Thyroid gland (tissue), 4 donors: Measurements from ENCODE around the gene ASB15. TPM values are rescaled to one million over a fixed set of nuclear protein-coding genes. Genes with fewer than 3 reads are reported as not detected.

ENCODE experiments used
- DNase-seq, 2 donors: peaks; one replicate each; pipeline ENCODE4 v3.0.0-alpha.2; 2019
- H3K27ac ChIP-seq, 3 donors: fragments of 200-600 bp; sonication (generic); 1 replicate in 2 of 3; 2 replicates in 1 of 3; pipeline ENCODE4 v1.5.1; 2016 to 2019; ENCODE audit warnings: mild to moderate bottlenecking in 1 of 3, moderate library complexity in 1 of 3
- H3K27me3 ChIP-seq: fragments of 200-600 bp; sonication (generic); one replicate; pipeline ENCODE4 v1.5.1; 2019
- H3K36me3 ChIP-seq, 2 donors: fragments of 200-600 bp; sonication (generic); one replicate each; pipeline ENCODE4 v1.5.1; 2016 to 2019
- H3K4me1 ChIP-seq, 2 donors: fragments of 200-600 bp; sonication (generic); one replicate each; pipeline ENCODE4 v1.5.1; 2017 to 2019
- H3K4me3 ChIP-seq, 3 donors: fragments of 200-600 bp; sonication (generic); replicated peaks in 1 of 3; 1 replicate in 2 of 3; 2 replicates in 1 of 3; pipeline ENCODE4 v1.5.1; 2016; ENCODE audit warnings: mild to moderate bottlenecking in 1 of 3
- H3K9me3 ChIP-seq: fragments of 200-600 bp; sonication (generic); one replicate; pipeline ENCODE4 v1.5.1; 2017
- POLR2A ChIP-seq, 2 donors: fragments of 450-650 bp; IDR thresholded peaks; one replicate each; pipeline ENCODE4 v1.6.1; 2017; ENCODE audit warnings: antibody characterized with exemption in 2 of 2, mild to moderate bottlenecking in 2 of 2, moderate library complexity in 1 of 2
- WGBS, 2 donors: methylation state at CpG; one replicate each; pipeline ENCODE4 v1.1.5; 2017; 5-methylcytosine and 5-hydroxymethylcytosine counted together
- intact Hi-C: fragments of 100-400 bp; cut with DNase I; formaldehyde crosslinking; loops from one replicate; pipeline ENCODE4 v1.15.1; 2023
- total RNA-seq, 4 donors: library from RNA; depleted of rRNA; stranded (reverse); fragments of >200 nt; gene quantifications; one replicate each; pipeline ENCODE4 v1.2.3, GENCODE V29; 2016
- TF ChIP-seq, protein P1 (sequence below), 6 experiments: fragments of 200-600 bp in 3 of 6; fragments of 450-650 bp in 3 of 6; sonication (generic) in 3 of 6; IDR thresholded peaks; one replicate each; pipeline ENCODE4 v1.5.1; 2016 to 2019; ENCODE audit warnings: antibody characterized with exemption in 6 of 6, mild to moderate bottlenecking in 2 of 6, inconsistent platforms in 1 of 6, moderate library complexity in 1 of 6

The ASB15 gene
- total RNA-seq, 4 donors from 2014 or later, result not detected

DNA sequence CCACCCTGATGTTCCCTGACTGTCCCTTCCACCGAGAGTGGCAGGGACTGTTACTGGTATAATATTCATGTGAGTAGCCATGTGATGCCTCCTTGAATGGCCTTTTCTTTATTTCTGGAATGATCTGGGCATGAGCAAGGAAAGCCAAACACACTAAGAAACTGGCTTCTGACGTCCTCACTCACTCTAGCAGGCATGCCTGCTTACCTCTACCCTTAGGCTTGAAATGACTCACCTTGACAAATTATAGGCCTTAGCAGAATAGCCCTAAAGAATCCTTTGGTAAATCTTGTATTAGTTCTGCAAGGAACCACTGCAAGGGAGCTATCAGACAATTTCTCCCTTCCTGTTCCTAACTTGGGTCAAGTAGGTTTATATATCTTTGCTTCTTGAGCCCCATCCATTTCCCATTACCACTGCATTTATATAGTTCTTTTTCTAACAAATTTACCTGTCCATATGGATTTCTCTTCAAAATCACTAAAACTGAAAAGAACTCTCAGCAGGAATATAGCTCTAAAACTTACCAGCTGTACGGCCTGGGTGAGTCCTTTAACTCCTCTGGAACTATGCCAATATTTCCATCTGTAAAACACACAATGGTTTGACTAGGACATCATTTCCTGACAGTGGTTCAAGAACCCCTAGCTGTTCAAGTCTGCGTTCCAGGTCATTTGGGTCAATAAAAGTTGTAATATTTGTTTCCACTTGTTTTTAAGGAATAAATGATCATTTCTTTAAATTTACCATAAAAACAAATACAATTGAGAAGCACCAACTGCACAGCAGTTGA lies 31.0 kb upstream of the ASB15 start:
- no peak overlapping the region for H3K4me3 ChIP-seq
- DNase-seq, result no peak
- intact Hi-C loops, result no loop called here
- H3K4me1 ChIP-seq, result no peaks in the 10 kb centered on the region
- WGBS, 2 donors, result 62 to 69% methylated on average over 4 of the region's 4 CpGs
- H3K27ac ChIP-seq, result no peak overlapping the region
- no peaks in the 10 kb centered on the region for H3K36me3 ChIP-seq
- H3K9me3 ChIP-seq, result no peaks in the 10 kb centered on the region
- H3K27me3 ChIP-seq, result no peaks in the 10 kb centered on the region
- TF ChIP-seq, protein P1, sequence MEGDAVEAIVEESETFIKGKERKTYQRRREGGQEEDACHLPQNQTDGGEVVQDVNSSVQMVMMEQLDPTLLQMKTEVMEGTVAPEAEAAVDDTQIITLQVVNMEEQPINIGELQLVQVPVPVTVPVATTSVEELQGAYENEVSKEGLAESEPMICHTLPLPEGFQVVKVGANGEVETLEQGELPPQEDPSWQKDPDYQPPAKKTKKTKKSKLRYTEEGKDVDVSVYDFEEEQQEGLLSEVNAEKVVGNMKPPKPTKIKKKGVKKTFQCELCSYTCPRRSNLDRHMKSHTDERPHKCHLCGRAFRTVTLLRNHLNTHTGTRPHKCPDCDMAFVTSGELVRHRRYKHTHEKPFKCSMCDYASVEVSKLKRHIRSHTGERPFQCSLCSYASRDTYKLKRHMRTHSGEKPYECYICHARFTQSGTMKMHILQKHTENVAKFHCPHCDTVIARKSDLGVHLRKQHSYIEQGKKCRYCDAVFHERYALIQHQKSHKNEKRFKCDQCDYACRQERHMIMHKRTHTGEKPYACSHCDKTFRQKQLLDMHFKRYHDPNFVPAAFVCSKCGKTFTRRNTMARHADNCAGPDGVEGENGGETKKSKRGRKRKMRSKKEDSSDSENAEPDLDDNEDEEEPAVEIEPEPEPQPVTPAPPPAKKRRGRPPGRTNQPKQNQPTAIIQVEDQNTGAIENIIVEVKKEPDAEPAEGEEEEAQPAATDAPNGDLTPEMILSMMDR (IDR thresholded peaks at IDR 0.05), result no peak
- TF ChIP-seq POLR2A (IDR thresholded peaks at IDR 0.05), result no peak

DNA sequence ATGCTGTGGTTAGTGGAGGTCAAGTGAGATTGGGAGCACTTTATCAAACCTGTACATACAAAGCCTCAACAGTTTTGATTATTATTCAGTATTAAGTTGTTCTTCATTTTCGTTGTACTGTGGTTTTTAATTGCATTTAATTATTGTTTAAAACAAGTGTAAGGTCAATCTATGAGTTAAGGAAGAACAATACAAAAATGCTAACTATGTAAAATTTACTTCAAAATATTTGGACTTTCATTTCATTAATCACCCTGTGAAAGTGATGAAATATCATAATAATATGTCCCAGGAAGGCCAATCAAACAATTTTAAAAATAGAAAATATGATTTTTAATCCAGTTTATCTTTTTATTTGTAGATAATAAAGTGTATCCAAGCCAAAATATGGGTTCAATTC lies 30.4 kb upstream of the ASB15 start:
- Histone ChIP-seq H3K27me3 (no peaks in the 10 kb centered on the region), H3K9me3 (no peaks in the 10 kb centered on the region), H3K4me1 (no peaks in the 10 kb centered on the region), H3K4me3 (no peak overlapping the region), H3K36me3 (no peaks in the 10 kb centered on the region), H3K27ac (no peak overlapping the region)
- no peak for DNase-seq
- WGBS, 2 donors, result 59 to 61% methylated on average over 1 of the region's 1 CpG
- intact Hi-C loops, result no loop called here
- TF ChIP-seq POLR2A (IDR thresholded peaks at IDR 0.05), result no peak
- TF ChIP-seq, protein P1 (IDR thresholded peaks at IDR 0.05), result no peak

DNA sequence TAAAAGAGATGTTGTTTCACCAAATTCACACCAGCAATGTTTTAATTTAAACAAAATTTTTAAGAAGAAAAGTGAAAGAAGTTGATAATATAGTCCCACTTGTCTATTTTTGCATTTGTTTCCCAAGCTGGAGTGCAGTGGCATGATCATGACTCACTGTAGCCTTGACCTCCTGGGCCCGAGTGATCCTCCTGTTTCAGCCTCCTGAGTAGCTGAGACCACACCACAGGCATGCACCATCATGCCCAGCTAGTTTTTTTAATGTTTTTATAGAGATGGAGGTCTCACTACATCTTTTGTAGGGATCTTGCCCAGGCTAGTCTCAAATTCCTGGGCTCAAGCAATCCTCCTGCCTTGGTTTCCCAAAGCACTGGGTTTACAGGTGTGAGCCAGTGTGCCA lies 29.9 kb upstream of the ASB15 start:
- H3K27ac ChIP-seq, result no peak overlapping the region
- H3K36me3 ChIP-seq, result no peaks in the 10 kb centered on the region
- H3K4me1 ChIP-seq, result no peaks in the 10 kb centered on the region
- no peaks in the 10 kb centered on the region for H3K9me3 ChIP-seq
- WGBS, 2 donors, result 95 to 96% methylated on average over 1 of the region's 1 CpG
- TF ChIP-seq, protein P1 (IDR thresholded peaks at IDR 0.05), result no peak
- TF ChIP-seq POLR2A (IDR thresholded peaks at IDR 0.05), result no peak
- H3K4me3 ChIP-seq, result no peak overlapping the region
- intact Hi-C loops, result no loop called here
- no peak for DNase-seq
- no peaks in the 10 kb centered on the region for H3K27me3 ChIP-seq

- 68 to 69% methylated on average over 3 of the region's 3 CpGs for WGBS, 2 donors
- H3K36me3 ChIP-seq, result no peaks in the 10 kb centered on the region
- no peak overlapping the region for H3K27ac ChIP-seq
- no peak overlapping the region for H3K4me3 ChIP-seq
- intact Hi-C loops, result no loop called here
- H3K9me3 ChIP-seq, result no peaks in the 10 kb centered on the region
- no peaks in the 10 kb centered on the region for H3K4me1 ChIP-seq
- TF ChIP-seq, protein P1 (IDR thresholded peaks at IDR 0.05), result no peak
- H3K27me3 ChIP-seq, result no peaks in the 10 kb centered on the region
- DNase-seq, result no peak
Measured at GRCh38 chr7:123573341-123573740, 28.3 kb upstream of the ASB15 start.

GRCh38 chr7:123573896-123574467 lies 27.6 kb upstream of the ASB15 start:
- Histone ChIP-seq H3K9me3 (no peaks in the 10 kb centered on the region), H3K27ac (no peak overlapping the region), H3K36me3 (no peaks in the 10 kb centered on the region), H3K27me3 (no peaks in the 10 kb centered on the region), H3K4me3 (no peak overlapping the region), H3K4me1 (no peaks in the 10 kb centered on the region)
- DNase-seq, result no peak
- 88 to 95% methylated on average over 2 of the region's 2 CpGs for WGBS, 2 donors
- intact Hi-C loops, result no loop called here
- TF ChIP-seq POLR2A (IDR thresholded peaks at IDR 0.05), result no peak
- TF ChIP-seq, protein P1 (IDR thresholded peaks at IDR 0.05), result no peak
